GM23338 (cell line): Measurements from ENCODE around the gene ARHGEF17. TPM values are rescaled to one million over a fixed set of nuclear protein-coding genes. Genes with fewer than 3 reads are reported as not detected.

Experiments
- ATAC-seq: fragments of 200-7000 bp; cut with Tn5 transposase; 3 replicates; pipeline ENCODE4 v1.9.1; 2020
- DNase-seq: peaks from one replicate; pipeline ENCODE4 v3.0.0-alpha.2; 2015; ENCODE audit warnings: low spot score
- H2AFZ ChIP-seq: fragments of 200-600 bp; sonication (generic); 2 replicates; pipeline ENCODE4 v1.8.0; 2016; ENCODE audit warnings: antibody characterized with exemption, mild to moderate bottlenecking, moderate library complexity
- H3F3A ChIP-seq: fragments of 200-600 bp; sonication (generic); replicated peaks from 2 replicates; pipeline ENCODE4 v1.8.0; 2017; ENCODE audit warnings: antibody characterized with exemption, mixed run types, low read depth
- H3K27ac ChIP-seq: fragments of 200-600 bp; sonication (generic); 2 replicates; pipeline ENCODE4 v1.6.1; 2016; ENCODE audit warnings: low read depth
- H3K27me3 ChIP-seq: fragments of 200-600 bp; sonication (generic); 2 replicates; pipeline ENCODE4 v1.8.0; 2016; ENCODE audit warnings: mild to moderate bottlenecking, mixed run types, moderate library complexity; ENCODE audit not compliant: insufficient read depth
- H3K36me3 ChIP-seq: fragments of 200-600 bp; sonication (generic); 2 replicates; pipeline ENCODE4 v1.8.0; 2016; ENCODE audit warnings: mild to moderate bottlenecking; ENCODE audit not compliant: insufficient read depth
- H3K4me1 ChIP-seq: fragments of 200-600 bp; sonication (generic); 2 replicates; pipeline ENCODE4 v1.8.0; 2016; ENCODE audit warnings: mild to moderate bottlenecking, moderate library complexity; ENCODE audit not compliant: insufficient read depth
- H3K4me2 ChIP-seq: fragments of 200-600 bp; sonication (generic); 2 replicates; pipeline ENCODE4 v1.7.1; 2017; ENCODE audit warnings: mixed run types
- H3K4me3 ChIP-seq: fragments of 200-600 bp; sonication (generic); 2 replicates; pipeline ENCODE4 v1.6.1; 2016; ENCODE audit warnings: mixed run types
- H3K79me2 ChIP-seq: fragments of 200-600 bp; sonication (generic); replicated peaks from 2 replicates; pipeline ENCODE4 v1.8.0; 2017; ENCODE audit warnings: mild to moderate bottlenecking; ENCODE audit not compliant: insufficient read depth
- H3K9me2 ChIP-seq: fragments of 200-600 bp; sonication (generic); 2 replicates; pipeline ENCODE4 v1.8.0; 2017; ENCODE audit not compliant: insufficient read depth
- H4K20me1 ChIP-seq: fragments of 200-600 bp; sonication (generic); replicated peaks from 2 replicates; pipeline ENCODE4 v1.8.0; 2017; ENCODE audit warnings: mild to moderate bottlenecking; ENCODE audit not compliant: insufficient read depth
- H3K27ac Mint-ChIP-seq: 2 replicates; pipeline ENCODE4 v1.8.0; 2020; ENCODE audit warnings: inconsistent platforms, mild to moderate bottlenecking, moderate library complexity, mixed read lengths
- H3K27me3 Mint-ChIP-seq: 3 replicates; pipeline ENCODE4 v1.8.0; 2022; ENCODE audit warnings: low read depth, mild to moderate bottlenecking, moderate library complexity, mixed read lengths, inconsistent platforms; ENCODE audit not compliant: insufficient read depth, poor library complexity
- H3K36me3 Mint-ChIP-seq: 3 replicates; pipeline ENCODE4 v1.8.0; 2021; ENCODE audit warnings: low read depth, mild to moderate bottlenecking, inconsistent platforms, moderate library complexity, mixed read lengths
- H3K4me1 Mint-ChIP-seq: 3 replicates; pipeline ENCODE4 v1.8.0; 2020; ENCODE audit warnings: mild to moderate bottlenecking, inconsistent platforms, mixed read lengths
- H3K4me3 Mint-ChIP-seq: 3 replicates; pipeline ENCODE4 v1.8.0; 2021; ENCODE audit warnings: moderate library complexity, mild to moderate bottlenecking, inconsistent platforms, mixed read lengths
- H3K9me3 Mint-ChIP-seq: 3 replicates; pipeline ENCODE4 v1.8.0; 2020; ENCODE audit warnings: moderate library complexity, mild to moderate bottlenecking, inconsistent platforms, mixed read lengths
- CREB1 ChIP-seq: fragments of 250-450 bp; sonication (Bioruptor Pico); IDR thresholded peaks from 2 replicates; pipeline ENCODE4 v1.5.0; 2020; ENCODE audit warnings: low read depth, mild to moderate bottlenecking, moderate library complexity
- ETS1 ChIP-seq: IDR thresholded peaks from 2 replicates; pipeline ENCODE4 v1.6.1; 2016; ENCODE audit warnings: antibody characterized with exemption
- EZH2 ChIP-seq: fragments of 200-600 bp; sonication (generic); IDR thresholded peaks from one replicate; pipeline ENCODE4 v1.8.0; 2017; ENCODE audit warnings: antibody characterized with exemption, mild to moderate bottlenecking, low read depth; ENCODE audit not compliant: unreplicated experiment
- EZH2phosphoT487 ChIP-seq: fragments of 200-600 bp; sonication (generic); IDR thresholded peaks from one replicate; pipeline ENCODE4 v1.8.1; 2018; ENCODE audit warnings: antibody characterized with exemption; ENCODE audit not compliant: unreplicated experiment
- JUNB ChIP-seq: IDR thresholded peaks from one replicate; pipeline ENCODE4 v1.6.1; 2016; ENCODE audit warnings: antibody characterized with exemption; ENCODE audit not compliant: unreplicated experiment
- NANOG ChIP-seq: IDR thresholded peaks from 2 replicates; pipeline ENCODE4 v1.6.1; 2016; ENCODE audit warnings: antibody characterized with exemption, borderline replicate concordance
- POLR2AphosphoS5 ChIP-seq: IDR thresholded peaks from 2 replicates; pipeline ENCODE4 v1.6.1; 2016; ENCODE audit warnings: antibody characterized with exemption, low read depth
- REST ChIP-seq: IDR thresholded peaks from one replicate; pipeline ENCODE4 v1.6.1; 2018; ENCODE audit warnings: antibody characterized with exemption; ENCODE audit not compliant: unreplicated experiment
- STAT1 ChIP-seq: IDR thresholded peaks from one replicate; pipeline ENCODE4 v1.6.1; 2016; ENCODE audit warnings: antibody characterized with exemption; ENCODE audit not compliant: unreplicated experiment
- ZNF114 ChIP-seq: fragments of 250-450 bp; sonication (Bioruptor Pico); IDR thresholded peaks from 2 replicates; pipeline ENCODE4 v1.5.0; 2020; ENCODE audit warnings: mild to moderate bottlenecking, moderate library complexity
- ZNF331 ChIP-seq: fragments of 250-450 bp; sonication (Bioruptor Pico); IDR thresholded peaks from 2 replicates; pipeline ENCODE4 v1.5.0; 2020; ENCODE audit warnings: low read depth, mild to moderate bottlenecking, moderate library complexity
- polyA plus RNA-seq: library from polyadenylated mRNA; unstranded; fragments of >200 nt; fragmentation: Nextera tagmentation; extraction: Ambion mirVana; gene quantifications from 2 replicates; pipeline ENCODE4 v1.2.1, GENCODE V29; 2016
- total RNA-seq: library from RNA; depleted of rRNA; stranded (reverse); fragments of >200 nt; shearing (Covaris generic); gene quantifications from 2 replicates; pipeline ENCODE4 v1.2.3, GENCODE V29; 2014

The ARHGEF17 gene
- total and polyA plus RNA-seq, 2 experiments from 2014 or later: 2.9 to 15.0 TPM

- TF ChIP-seq REST (no peak), EZH2phosphoT487 (no peak), JUNB (no peak), ETS1 (no peak), NANOG (no peak), ZNF114 (CRISPR knock-in tag) (no peak), EZH2 (no peak), STAT1 (no peak), ZNF331 (CRISPR knock-in tag) (no peak)
These were observed 4.0 kb downstream of the ARHGEF17 start (continued) for GRCh38 chr11:73312036-73312435.

GRCh38 chr11:73312851-73313327 is 4.8 kb downstream of the ARHGEF17 start:
- peaks cover 28% of the 10 kb centered on the region for H3K4me1 Mint-ChIP-seq
- H3K4me3 Mint-ChIP-seq: no peak overlapping the region
- H2AFZ ChIP-seq: no peak overlapping the region
- H3K4me1 ChIP-seq: peaks cover 3% of the 10 kb centered on the region; the same call in 1 of the 2 replicates
- DNase-seq (no peak), ATAC-seq (no peak)
- peaks cover 4% of the 10 kb centered on the region for H3K36me3 Mint-ChIP-seq
- H4K20me1 ChIP-seq: peaks cover 23% of the 10 kb centered on the region
- H3K4me2 ChIP-seq: no peak overlapping the region
- no peaks in the 10 kb centered on the region for H3K9me2 ChIP-seq
- H3K36me3 ChIP-seq: no peaks in the 10 kb centered on the region
- no peaks in the 10 kb centered on the region for H3K9me3 Mint-ChIP-seq
- H3F3A ChIP-seq: no peaks in the 10 kb centered on the region
- H3K27ac ChIP-seq: no peak overlapping the region
- H3K27ac Mint-ChIP-seq: no peak overlapping the region
- H3K4me3 ChIP-seq: no peak overlapping the region
- H3K79me2 ChIP-seq: 0 out of 2 replicates have a peak, but pooled peaks cover 8% of the 10 kb centered on the region
- H3K27me3 ChIP-seq: peaks cover 15% of the 10 kb centered on the region
- H3K27me3 Mint-ChIP-seq: peaks cover 25% of the 10 kb centered on the region
- TF ChIP-seq ZNF331 (CRISPR knock-in tag): no peak
- TF ChIP-seq REST: no peak
- TF ChIP-seq NANOG: no peak
- no peak for TF ChIP-seq ZNF114 (CRISPR knock-in tag)
- TF ChIP-seq STAT1: no peak
- TF ChIP-seq JUNB: no peak
- TF ChIP-seq POLR2AphosphoS5: no peak
- TF ChIP-seq CREB1 (CRISPR knock-in tag): no peak
